Measurements from ENCODE around the gene RAB11FIP4. TPM values are rescaled to one million over a fixed set of nuclear protein-coding genes. Genes with fewer than 3 reads are reported as not detected.

RAB11FIP4 gene
- total and polyA plus RNA-seq, 12 donors = 1.6 to 13.9 (median 8.4) TPM

DNA sequence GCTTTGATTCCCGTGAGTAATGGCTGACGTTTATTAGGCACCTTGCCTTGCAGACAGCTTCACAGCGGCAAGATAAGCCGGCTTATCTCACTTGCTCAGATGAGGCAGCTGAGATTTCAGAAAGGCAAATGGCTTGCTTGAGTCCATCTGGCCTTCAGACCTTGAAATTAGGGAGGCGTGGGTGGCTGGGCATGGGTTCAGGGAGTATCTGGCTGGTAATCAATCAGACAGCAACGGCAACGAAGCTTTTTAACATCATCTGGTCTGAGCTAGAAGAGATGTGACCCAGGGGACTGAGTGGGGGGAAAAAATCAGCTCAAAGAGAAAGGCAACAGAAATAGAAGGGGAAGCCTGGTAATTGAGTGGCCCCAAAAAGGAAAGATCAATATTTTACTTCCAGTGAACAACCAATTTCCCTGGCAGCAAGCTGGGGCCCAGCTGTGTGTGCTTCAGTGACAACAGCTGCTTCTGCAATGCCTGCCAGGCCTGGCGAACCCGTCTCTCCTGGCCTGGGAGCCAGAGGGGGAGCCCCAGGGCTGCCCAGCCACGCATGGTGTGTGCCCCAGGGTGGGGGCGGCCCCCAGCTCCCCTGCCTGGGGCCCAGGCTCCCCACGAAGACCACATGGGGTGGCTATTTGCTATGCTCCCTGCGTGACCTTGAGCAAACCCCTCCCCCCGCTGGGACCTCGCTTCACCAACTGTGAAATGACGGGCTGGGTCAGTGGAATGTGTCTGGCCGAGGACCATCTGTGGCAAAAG lies 34.0 kb downstream of the RAB11FIP4 start:
- Histone ChIP-seq H3K36me3 (no peaks in the 10 kb centered on the region), H3K9me3 (peaks cover 0 to 24% (median 0%) of the 10 kb centered on the region in 11 donors), H3K27me3 (peaks cover 0 to 26% (median 9%) of the 10 kb centered on the region in 7 donors), H3K27ac (peak overlapping the region in 6 of 10 donors; percentile 9 to 36 (median 21)), H3K4me1 (peaks cover 2 to 18% (median 10%) of the 10 kb centered on the region in 9 donors), H3K4me3 (no peak overlapping the region)
- DNase-seq (peak; percentile 34 to 42), ATAC-seq (peak; percentile 41 to 75 (median 50))
- intact Hi-C loops (cut with DNase I) = no loop called here
- TF ChIP-seq, protein P1, sequence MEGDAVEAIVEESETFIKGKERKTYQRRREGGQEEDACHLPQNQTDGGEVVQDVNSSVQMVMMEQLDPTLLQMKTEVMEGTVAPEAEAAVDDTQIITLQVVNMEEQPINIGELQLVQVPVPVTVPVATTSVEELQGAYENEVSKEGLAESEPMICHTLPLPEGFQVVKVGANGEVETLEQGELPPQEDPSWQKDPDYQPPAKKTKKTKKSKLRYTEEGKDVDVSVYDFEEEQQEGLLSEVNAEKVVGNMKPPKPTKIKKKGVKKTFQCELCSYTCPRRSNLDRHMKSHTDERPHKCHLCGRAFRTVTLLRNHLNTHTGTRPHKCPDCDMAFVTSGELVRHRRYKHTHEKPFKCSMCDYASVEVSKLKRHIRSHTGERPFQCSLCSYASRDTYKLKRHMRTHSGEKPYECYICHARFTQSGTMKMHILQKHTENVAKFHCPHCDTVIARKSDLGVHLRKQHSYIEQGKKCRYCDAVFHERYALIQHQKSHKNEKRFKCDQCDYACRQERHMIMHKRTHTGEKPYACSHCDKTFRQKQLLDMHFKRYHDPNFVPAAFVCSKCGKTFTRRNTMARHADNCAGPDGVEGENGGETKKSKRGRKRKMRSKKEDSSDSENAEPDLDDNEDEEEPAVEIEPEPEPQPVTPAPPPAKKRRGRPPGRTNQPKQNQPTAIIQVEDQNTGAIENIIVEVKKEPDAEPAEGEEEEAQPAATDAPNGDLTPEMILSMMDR (IDR thresholded peaks at IDR 0.05) = no peak
- 20 to 24% methylated on average over 17 of the region's 17 CpGs for WGBS, 2 donors

DNA sequence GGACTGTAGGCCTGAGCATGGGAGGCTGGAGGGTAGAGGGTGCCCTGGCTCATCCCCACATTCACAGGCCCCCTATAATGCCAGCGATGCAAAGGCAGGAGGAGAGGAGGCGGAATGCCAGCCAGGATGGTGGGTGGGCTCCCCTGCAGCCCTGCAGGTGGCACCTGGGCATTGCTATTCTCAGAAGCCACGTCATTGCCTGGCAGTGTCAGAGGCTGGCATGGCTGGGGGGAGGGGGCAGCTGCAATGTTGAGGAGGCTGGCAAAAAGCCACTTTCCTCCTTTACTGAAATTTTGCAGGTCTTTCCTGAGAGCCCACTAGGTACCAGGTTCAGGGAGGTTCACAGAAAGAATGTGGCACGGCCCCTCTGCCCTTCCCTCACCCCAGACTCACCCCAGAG lies 36.2 kb downstream of the RAB11FIP4 start:
- no peak for DNase-seq
- TF ChIP-seq, protein P1 (IDR thresholded peaks at IDR 0.05) = no peak
- no peaks in the 10 kb centered on the region for H3K36me3 ChIP-seq
- ATAC-seq = peak in 6 of 8 donors; percentile 6 to 64 (median 33)
- WGBS, 2 donors = 76 to 81% methylated on average over 4 of the region's 4 CpGs
- peaks cover 0 to 12% (median 0%) of the 10 kb centered on the region in 11 donors for H3K9me3 ChIP-seq
- intact Hi-C loops (cut with DNase I) = no loop called here
- no peak overlapping the region for H3K4me3 ChIP-seq
- H3K4me1 ChIP-seq = peaks cover 2 to 18% (median 10%) of the 10 kb centered on the region in 9 donors
- peaks cover 0 to 36% (median 26%) of the 10 kb centered on the region in 7 donors for H3K27me3 ChIP-seq
- H3K27ac ChIP-seq = no peak overlapping the region

DNA sequence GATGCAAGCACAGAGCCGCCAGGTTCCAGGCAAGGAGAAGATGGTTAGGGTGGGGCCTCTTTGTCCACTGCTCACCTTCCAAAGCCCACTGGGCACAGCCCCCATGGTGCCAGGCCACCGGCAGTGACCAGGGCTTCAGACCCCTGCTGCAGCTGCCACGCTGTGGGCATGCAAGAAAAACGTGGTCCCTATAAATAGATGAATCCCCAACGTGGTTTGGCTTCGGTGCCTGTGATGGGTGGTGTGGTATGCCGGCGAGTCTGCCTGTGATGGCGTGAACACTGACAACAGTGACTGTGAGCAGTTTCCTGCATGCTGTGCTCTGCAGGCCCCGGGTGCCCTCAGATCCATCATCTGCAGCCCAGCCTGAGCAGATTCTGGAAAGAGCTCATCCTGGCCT lies 36.6 kb downstream of the RAB11FIP4 start:
- TF ChIP-seq, protein P1 (IDR thresholded peaks at IDR 0.05) = no peak
- no peak for DNase-seq

DNA sequence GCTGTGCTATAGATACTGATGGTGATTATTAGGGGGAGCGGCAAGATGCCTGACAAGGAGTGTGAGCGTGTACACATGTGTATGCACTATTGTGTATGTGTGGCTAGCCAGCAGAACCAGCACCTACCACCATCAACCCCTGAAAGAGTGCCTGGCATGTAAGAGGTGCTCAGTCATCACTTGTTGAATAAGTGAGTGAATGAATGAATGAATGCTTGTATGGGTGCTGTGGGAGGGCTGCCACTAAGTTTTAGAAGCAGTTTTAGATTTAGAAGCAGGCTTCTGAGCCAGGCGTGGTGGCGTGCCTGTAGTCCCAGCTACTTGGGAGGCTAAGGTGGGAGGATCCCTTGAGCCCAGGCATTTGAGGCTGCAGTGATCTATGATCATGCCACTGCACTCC lies 37.0 kb downstream of the RAB11FIP4 start:
- H3K4me1 ChIP-seq = peaks cover 2 to 18% (median 10%) of the 10 kb centered on the region in 9 donors
- WGBS, 2 donors = 93 to 94% methylated on average over 4 of the region's 4 CpGs
- intact Hi-C loops (cut with DNase I) = no loop called here
- peaks cover 0 to 42% (median 32%) of the 10 kb centered on the region in 7 donors for H3K27me3 ChIP-seq
- no peak for ATAC-seq
- peaks cover 0 to 4% (median 0%) of the 10 kb centered on the region in 11 donors for H3K9me3 ChIP-seq
- TF ChIP-seq, protein P1 (IDR thresholded peaks at IDR 0.05) = no peak
- H3K36me3 ChIP-seq = no peaks in the 10 kb centered on the region
- H3K4me3 ChIP-seq = no peak overlapping the region
- no peak for DNase-seq
- no peak overlapping the region for H3K27ac ChIP-seq

More for the DNA sequence above, 36.6 kb downstream of the RAB11FIP4 start:
- Histone ChIP-seq H3K4me1 (peaks cover 2 to 18% (median 10%) of the 10 kb centered on the region in 9 donors), H3K27ac (no peak overlapping the region), H3K36me3 (no peaks in the 10 kb centered on the region), H3K4me3 (no peak overlapping the region), H3K27me3 (peaks cover 0 to 40% (median 29%) of the 10 kb centered on the region in 7 donors), H3K9me3 (peaks cover 0 to 8% (median 0%) of the 10 kb centered on the region in 11 donors)
- peak in 4 of 8 donors; percentile 23 to 54 (median 40) for ATAC-seq
- intact Hi-C loops (cut with DNase I) = no loop called here
- 44 to 53% methylated on average over 10 of the region's 10 CpGs for WGBS, 2 donors

All from heart right ventricle (tissue), 16 donors.